IPS-15b (cell line): Measurements from ENCODE around the gene SPSB2.
"Not testable (repeated sequence)": the region's sequence is repeated elsewhere in the genome, so short reads cannot be mapped to it uniquely, and the experiment has no call there.

Experiments
- H3K27me3 ChIP-seq: one replicate; pipeline ENCODE4 v1.6.1; 2013; ENCODE audit warnings: low read length; ENCODE audit not compliant: control insufficient read depth, insufficient read depth
- H3K36me3 ChIP-seq: one replicate; pipeline ENCODE4 v1.6.1; 2013; ENCODE audit warnings: low read length; ENCODE audit not compliant: control insufficient read depth, insufficient read depth
- H3K4me1 ChIP-seq: one replicate; pipeline ENCODE4 v1.6.1; 2013; ENCODE audit warnings: mild to moderate bottlenecking, low read length; ENCODE audit not compliant: control insufficient read depth, insufficient read depth
- H3K4me3 ChIP-seq: one replicate; pipeline ENCODE4 v1.5.1; 2013; ENCODE audit warnings: low read depth, low read length
- H3K9ac ChIP-seq: one replicate; pipeline ENCODE4 v1.6.1; 2013; ENCODE audit warnings: low read depth, mild to moderate bottlenecking, low read length
- H3K9me3 ChIP-seq: one replicate; pipeline ENCODE4 v1.6.1; 2013; ENCODE audit warnings: mild to moderate bottlenecking, low read length; ENCODE audit not compliant: control insufficient read depth, insufficient read depth

SPSB2 gene

GRCh38 chr12:6912164-6912935, 39.2 kb upstream of the SPSB2 start:
- Histone ChIP-seq H3K9me3 (no peaks in the 10 kb centered on the region), H3K9ac (no peak overlapping the region), H3K27me3 (no peaks in the 10 kb centered on the region), H3K4me1 (peaks cover 16% of the 10 kb centered on the region), H3K36me3 (peaks cover 16% of the 10 kb centered on the region), H3K4me3 (no peak overlapping the region)

GRCh38 chr12:6909421-6910145, 36.5 kb upstream of the SPSB2 start:
- peaks cover 9% of the 10 kb centered on the region for H3K27me3 ChIP-seq
- H3K4me3 ChIP-seq, result no peak overlapping the region
- no peaks in the 10 kb centered on the region for H3K36me3 ChIP-seq
- H3K4me1 ChIP-seq, result peaks cover 16% of the 10 kb centered on the region
- H3K9me3 ChIP-seq, result no peaks in the 10 kb centered on the region
- H3K9ac ChIP-seq, result no peak overlapping the region

- peaks cover 18% of the 10 kb centered on the region for H3K4me1 ChIP-seq
- not testable (repeated sequence) for H3K4me3 ChIP-seq, H3K9ac ChIP-seq
These were observed 35.0 kb upstream of the SPSB2 start for GRCh38 chr12:6908141-6908540.

GRCh38 chr12:6905414-6906040, 32.4 kb upstream of the SPSB2 start:
- H3K9me3 ChIP-seq, result no peaks in the 10 kb centered on the region
- peak overlapping the region; percentile 86 for H3K4me3 ChIP-seq
- no peaks in the 10 kb centered on the region for H3K36me3 ChIP-seq
- H3K27me3 ChIP-seq, result peaks cover 9% of the 10 kb centered on the region
- peaks cover 15% of the 10 kb centered on the region for H3K4me1 ChIP-seq
- H3K9ac ChIP-seq, result no peak overlapping the region

More at GRCh38 chr12:6908141-6908540, 35.0 kb upstream of the SPSB2 start:
- H3K36me3 ChIP-seq, H3K9me3 ChIP-seq, H3K27me3 ChIP-seq: not testable (repeated sequence)

GRCh38 chr12:6904280-6905276, 31.5 kb upstream of the SPSB2 start, which contains the start of gene LRRC23:
TSS of gene LRRC23 (plus strand) at chr12:6904822. CDS start at chr12:6905634, 812 bp downstream.
- peaks cover 15% of the 10 kb centered on the region for H3K4me1 ChIP-seq
- peaks cover 9% of the 10 kb centered on the region for H3K27me3 ChIP-seq
- H3K9me3 ChIP-seq, result no peaks in the 10 kb centered on the region
- peak within 1 kb of the TSS; percentile 86 for H3K4me3 ChIP-seq
- H3K9ac ChIP-seq, result peak within 1 kb of the TSS; percentile 74
- H3K36me3 ChIP-seq, result no peaks in the 10 kb centered on the region

- no peaks in the 10 kb centered on the region for H3K9me3 ChIP-seq
- peaks cover 15% of the 10 kb centered on the region for H3K4me1 ChIP-seq
- H3K27me3 ChIP-seq, result peaks cover 9% of the 10 kb centered on the region
- H3K36me3 ChIP-seq, result no peaks in the 10 kb centered on the region
- peak overlapping the region; percentile 86 for H3K4me3 ChIP-seq
- H3K9ac ChIP-seq, result peak overlapping the region; percentile 74
These were observed 30.6 kb upstream of the SPSB2 start for GRCh38 chr12:6903722-6904121.

GRCh38 chr12:6902448-6902847, 29.3 kb upstream of the SPSB2 start:
- Histone ChIP-seq H3K9ac (no peak overlapping the region), H3K4me3 (no peak overlapping the region), H3K27me3 (peaks cover 9% of the 10 kb centered on the region)

GRCh38 chr12:6899837-6900519, 26.9 kb upstream of the SPSB2 start:
- H3K4me1 ChIP-seq, result peaks cover 9% of the 10 kb centered on the region
- H3K4me3 ChIP-seq, result no peak overlapping the region
- no peak overlapping the region for H3K9ac ChIP-seq
- H3K27me3 ChIP-seq, result no peaks in the 10 kb centered on the region
- no peaks in the 10 kb centered on the region for H3K9me3 ChIP-seq
- H3K36me3 ChIP-seq, result peaks cover 2% of the 10 kb centered on the region

More at GRCh38 chr12:6902448-6902847, 29.3 kb upstream of the SPSB2 start:
- Histone ChIP-seq H3K4me1 (peaks cover 15% of the 10 kb centered on the region), H3K9me3 (no peaks in the 10 kb centered on the region), H3K36me3 (no peaks in the 10 kb centered on the region)

GRCh38 chr12:6899427-6899826, 26.3 kb upstream of the SPSB2 start:
- H3K9ac ChIP-seq, result no peak overlapping the region
- no peaks in the 10 kb centered on the region for H3K27me3 ChIP-seq
- H3K9me3 ChIP-seq, result no peaks in the 10 kb centered on the region
- peaks cover 2% of the 10 kb centered on the region for H3K36me3 ChIP-seq
- no peak overlapping the region for H3K4me3 ChIP-seq
- peaks cover 7% of the 10 kb centered on the region for H3K4me1 ChIP-seq

- H3K36me3 ChIP-seq, result peaks cover 2% of the 10 kb centered on the region
- no peaks in the 10 kb centered on the region for H3K9me3 ChIP-seq
- no peaks in the 10 kb centered on the region for H3K4me1 ChIP-seq
- H3K9ac ChIP-seq, result no peak overlapping the region
- H3K27me3 ChIP-seq, result no peaks in the 10 kb centered on the region
- no peak overlapping the region for H3K4me3 ChIP-seq
These were observed 23.8 kb upstream of the SPSB2 start for GRCh38 chr12:6896846-6897435.
